Keratinocyte (primary cell): ENCODE data around the gene ENPP3. TPM values are rescaled to one million over a fixed set of nuclear protein-coding genes. Genes with fewer than 3 reads are reported as not detected.

ENCODE experiments used
- DNase-seq: peaks from one replicate; pipeline ENCODE4 v3.0.0-alpha.2; 2011; ENCODE audit warnings: low read depth, missing footprints, low spot score
- FAIRE-seq: peaks from 2 replicates; lab custom pipeline; 2011; peaks lifted over from hg19 to GRCh38; lab: Jason Lieb, UNC
- H2AFZ ChIP-seq: 2 replicates; pipeline ENCODE4 v1.6.0; 2012; ENCODE audit warnings: low read length, control low read depth, inconsistent platforms; ENCODE audit not compliant: control insufficient read depth
- H3K27ac ChIP-seq: 2 replicates; pipeline ENCODE4 v1.5.1; 2011; ENCODE audit warnings: low read length; ENCODE audit not compliant: control insufficient read depth, insufficient read depth
- H3K27me3 ChIP-seq: 3 replicates; pipeline ENCODE4 v1.6.0; 2011; ENCODE audit warnings: low read length; ENCODE audit not compliant: control insufficient read depth, insufficient read depth; ENCODE audit errors: extremely low read depth
- H3K36me3 ChIP-seq, 2 experiments: 2 replicates in 1 of 2; 3 replicates in 1 of 2; pipeline ENCODE4 v1.5.1; 2011; ENCODE audit warnings: low read length in 2 of 2, mild to moderate bottlenecking in 1 of 2; ENCODE audit not compliant: control insufficient read depth in 2 of 2, insufficient read depth in 2 of 2; ENCODE audit errors: extremely low read depth in 1 of 2
- H3K4me1 ChIP-seq: 3 replicates; pipeline ENCODE4 v1.5.1; 2011; ENCODE audit warnings: low read length; ENCODE audit not compliant: control insufficient read depth, insufficient read depth; ENCODE audit errors: extremely low read depth
- H3K4me2 ChIP-seq: 3 replicates; pipeline ENCODE4 v1.6.0; 2011; ENCODE audit warnings: low read depth, low read length; ENCODE audit not compliant: control insufficient read depth, insufficient read depth; ENCODE audit errors: extremely low read depth
- H3K4me3 ChIP-seq, 3 experiments: fragments of 200-600 bp in 1 of 3; sonication (generic) in 1 of 3; 2 replicates in 2 of 3; 3 replicates in 1 of 3; pipeline ENCODE4 v1.5.1; 2011 to 2016; ENCODE audit warnings: low read length in 3 of 3, mild to moderate bottlenecking in 3 of 3, control low read depth in 2 of 3, inconsistent platforms in 1 of 3, low read depth in 1 of 3, mixed read lengths in 1 of 3, mixed run types in 1 of 3, moderate library complexity in 1 of 3; ENCODE audit not compliant: control insufficient read depth in 2 of 3, insufficient read depth in 2 of 3; ENCODE audit errors: extremely low read depth in 1 of 3
- H3K79me2 ChIP-seq: 2 replicates; pipeline ENCODE4 v1.6.0; 2012; ENCODE audit warnings: low read length; ENCODE audit not compliant: control insufficient read depth, insufficient read depth
- H3K9ac ChIP-seq: 3 replicates; pipeline ENCODE4 v1.6.0; 2011; ENCODE audit warnings: low read length; ENCODE audit not compliant: control insufficient read depth, insufficient read depth; ENCODE audit errors: extremely low read depth
- H3K9me1 ChIP-seq: 3 replicates; pipeline ENCODE4 v1.6.0; 2011; ENCODE audit warnings: low read length; ENCODE audit not compliant: control insufficient read depth, insufficient read depth; ENCODE audit errors: extremely low read depth
- H3K9me3 ChIP-seq: 2 replicates; pipeline ENCODE4 v1.5.1; 2012; ENCODE audit warnings: low read depth, low read length; ENCODE audit not compliant: control insufficient read depth
- H4K20me1 ChIP-seq: 3 replicates; pipeline ENCODE4 v1.6.0; 2011; ENCODE audit warnings: low read length; ENCODE audit not compliant: control insufficient read depth, insufficient read depth; ENCODE audit errors: extremely low read depth
- CTCF ChIP-seq, 3 experiments: IDR thresholded peaks in 1 of 3; conservative IDR thresholded peaks in 1 of 3; optimal IDR thresholded peaks in 1 of 3; 2 replicates in 2 of 3; 3 replicates in 1 of 3; pipeline versions ENCODE3 to v1.5.1; 2011; ENCODE audit warnings: low read length in 3 of 3, mild to moderate bottlenecking in 3 of 3, moderate library complexity in 2 of 3, control low read depth in 1 of 3, inconsistent platforms in 1 of 3; ENCODE audit not compliant: insufficient read depth in 2 of 3; ENCODE audit errors: extremely low read depth in 1 of 3
- EZH2 ChIP-seq: IDR thresholded peaks from one replicate; pipeline ENCODE4 v1.6.1; 2012; ENCODE audit warnings: inconsistent platforms, mild to moderate bottlenecking, low read length, moderate library complexity
- dilution Hi-C: fragments of 300-500 bp; cut with MboI; formaldehyde crosslinking; loops from one replicate; pipeline ENCODE4 v1.7.0; 2020; ENCODE audit warnings: low sequenced_read_pairs; ENCODE audit not compliant: extremely low pct_ligation_motif_present
- polyA plus RNA-seq, 5 experiments: library from polyadenylated mRNA; depleted of rRNA in 3 of 5; stranded (reverse) in 3 of 5; stranded (forward) in 1 of 5; unstranded in 1 of 5; fragments of >200 nt; gene quantifications; 1 replicate in 1 of 5; 2 replicates in 3 of 5; 3 replicates in 1 of 5; pipeline versions ENCODE4 v1.2.1 to v1.2.3, GENCODE V29; 2011 to 2012; ENCODE audit warnings: missing spikeins in 2 of 5, low read depth in 1 of 5, low replicate concordance in 1 of 5

ENPP3 gene
- polyA plus RNA-seq, 1 donor (not counting 4 experiments of a cell fraction or from before 2014, with no cell fraction given), result not detected

GRCh38 chr6:131721161-131721560 is 84.1 kb downstream of the ENPP3 start:
- Histone ChIP-seq H3K36me3 (no peaks in the 10 kb centered on the region), H3K4me3 (no peak overlapping the region), H3K9ac (no peak overlapping the region), H3K27ac (no peak overlapping the region), H3K79me2 (no peaks in the 10 kb centered on the region), H3K9me1 (no peaks in the 10 kb centered on the region), H3K27me3 (no peaks in the 10 kb centered on the region), H2AFZ (no peak overlapping the region), H3K4me1 (no peaks in the 10 kb centered on the region), H3K4me2 (no peak overlapping the region), H3K9me3 (no peaks in the 10 kb centered on the region), H4K20me1 (no peaks in the 10 kb centered on the region)
- FAIRE-seq, result no peak
- DNase-seq, result no peak
- TF ChIP-seq EZH2 (no peak), CTCF (optimal IDR thresholded peaks at IDR 0.05 in 1 of 3, IDR thresholded peaks at IDR 0.05 in 1 of 3, conservative IDR thresholded peaks at IDR 0.05 in 1 of 3; ENCODE audit: extremely low read depth in 1 of 3, insufficient read depth in 2 of 3, low read length in 3 of 3) (no peak)
- dilution Hi-C loops, result no loop called here

GRCh38 chr6:131724114-131724513 is 87.0 kb downstream of the ENPP3 start:
- Histone ChIP-seq H3K4me2 (no peak overlapping the region), H4K20me1 (no peaks in the 10 kb centered on the region), H3K36me3 (no peaks in the 10 kb centered on the region), H3K4me1 (no peaks in the 10 kb centered on the region), H3K9me3 (no peaks in the 10 kb centered on the region), H3K9ac (no peak overlapping the region), H3K27me3 (no peaks in the 10 kb centered on the region), H2AFZ (no peak overlapping the region), H3K27ac (no peak overlapping the region), H3K79me2 (no peaks in the 10 kb centered on the region), H3K4me3 (no peak overlapping the region), H3K9me1 (no peaks in the 10 kb centered on the region)
- dilution Hi-C loops, result no loop called here
- DNase-seq (no peak), FAIRE-seq (no peak)
- no peak for TF ChIP-seq CTCF (optimal IDR thresholded peaks at IDR 0.05 in 1 of 3, IDR thresholded peaks at IDR 0.05 in 1 of 3, conservative IDR thresholded peaks at IDR 0.05 in 1 of 3; ENCODE audit: extremely low read depth in 1 of 3, insufficient read depth in 2 of 3, low read length in 3 of 3)
- TF ChIP-seq EZH2, result no peak
